Ascending aorta (tissue), 2 donors: Measurements from ENCODE around the gene CRISP3. TPM values are rescaled to one million over a fixed set of nuclear protein-coding genes. Genes with fewer than 3 reads are reported as not detected.

Source experiments
- DNase-seq, 2 donors: peaks; one replicate each; pipeline ENCODE4 v3.0.0-alpha.2; 2019; ENCODE audit warnings: low spot score in 2 of 2
- H3K27ac ChIP-seq, 2 donors: fragments of 200-600 bp; sonication (generic); one replicate each; pipeline ENCODE4 v1.5.1; 2016 to 2017; ENCODE audit warnings: mild to moderate bottlenecking in 1 of 2
- H3K27me3 ChIP-seq: fragments of 200-600 bp; sonication (generic); one replicate; pipeline ENCODE4 v1.5.1; 2017
- H3K36me3 ChIP-seq, 2 donors: fragments of 200-600 bp; sonication (generic); one replicate each; pipeline ENCODE4 v1.5.1; 2016
- H3K4me1 ChIP-seq, 2 donors: fragments of 200-600 bp; sonication (generic); one replicate each; pipeline ENCODE4 v1.5.1; 2016 to 2017; ENCODE audit warnings: mild to moderate bottlenecking in 1 of 2
- H3K4me3 ChIP-seq, 2 donors: fragments of 200-600 bp; sonication (generic); one replicate each; pipeline ENCODE4 v1.5.1; 2016 to 2017; ENCODE audit warnings: mild to moderate bottlenecking in 1 of 2
- H3K9me3 ChIP-seq, 2 donors: fragments of 200-600 bp; sonication (generic); one replicate each; pipeline ENCODE4 v1.5.1; 2016
- CTCF ChIP-seq, 3 experiments: fragments of 200-600 bp in 2 of 3; fragments of 450-650 bp in 1 of 3; sonication (generic) in 2 of 3; IDR thresholded peaks; one replicate each; pipeline ENCODE4 v1.5.1; 2016 to 2019; ENCODE audit warnings: antibody characterized with exemption in 3 of 3, mild to moderate bottlenecking in 1 of 3, moderate library complexity in 1 of 3
- intact Hi-C: fragments of 100-400 bp; cut with DNase I; formaldehyde crosslinking; loops from one replicate; pipeline ENCODE4 v1.15.1; 2023
- total RNA-seq: library from RNA; depleted of rRNA; stranded (reverse); fragments of >200 nt; gene quantifications from one replicate; pipeline ENCODE4 v1.1.0, GENCODE V29; 2016

The CRISP3 gene
- not detected for total RNA-seq

- H3K27ac ChIP-seq = no peak within 1 kb of the TSS
- DNase-seq = no peak
- intact Hi-C loops = no loop called here
- H3K9me3 ChIP-seq = no peaks in the 10 kb centered on the region
- H3K4me3 ChIP-seq = no peak within 1 kb of the TSS
- no peak for TF ChIP-seq CTCF (IDR thresholded peaks at IDR 0.05)
- no peaks in the 10 kb centered on the region for H3K36me3 ChIP-seq
- H3K4me1 ChIP-seq = no peaks in the 10 kb centered on the region
- no peaks in the 10 kb centered on the region for H3K27me3 ChIP-seq
These were observed at the start of gene CRISP3 for GRCh38 chr6:49744259-49744658. Gene CRISP3 (minus strand): TSS chr6:49744388. CDS start chr6:49744367, 21 bp downstream.

GRCh38 chr6:49790341-49790740 is 46.2 kb upstream of the CRISP3 start:
- H3K4me1 ChIP-seq = no peaks in the 10 kb centered on the region
- H3K27ac ChIP-seq = no peak overlapping the region
- no peak overlapping the region for H3K4me3 ChIP-seq
- no peaks in the 10 kb centered on the region for H3K9me3 ChIP-seq
- no peak for TF ChIP-seq CTCF (IDR thresholded peaks at IDR 0.05)
- H3K36me3 ChIP-seq = no peaks in the 10 kb centered on the region
- intact Hi-C loops = no loop called here
- DNase-seq = no peak
- no peaks in the 10 kb centered on the region for H3K27me3 ChIP-seq

GRCh38 chr6:49787176-49787575 is 43.0 kb upstream of the CRISP3 start, which contains the start of gene PGK2:
Gene PGK2 (minus strand): TSS chr6:49787285. CDS start chr6:49787187, 98 bp downstream.
- Histone ChIP-seq H3K9me3 (no peaks in the 10 kb centered on the region), H3K4me3 (no peak within 1 kb of the TSS), H3K27ac (no peak within 1 kb of the TSS), H3K4me1 (no peaks in the 10 kb centered on the region), H3K36me3 (no peaks in the 10 kb centered on the region), H3K27me3 (no peaks in the 10 kb centered on the region)
- intact Hi-C loops = no loop called here
- no peak for DNase-seq
- TF ChIP-seq CTCF (IDR thresholded peaks at IDR 0.05) = no peak

- Histone ChIP-seq H3K4me3 (no peak overlapping the region), H3K27ac (no peak overlapping the region), H3K36me3 (no peaks in the 10 kb centered on the region), H3K4me1 (no peaks in the 10 kb centered on the region), H3K9me3 (no peaks in the 10 kb centered on the region), H3K27me3 (no peaks in the 10 kb centered on the region)
- TF ChIP-seq CTCF (IDR thresholded peaks at IDR 0.05) = no peak
- no peak for DNase-seq
- intact Hi-C loops = no loop called here
These were observed 40.1 kb upstream of the CRISP3 start for GRCh38 chr6:49784272-49784671.

- Histone ChIP-seq H3K27ac (no peak overlapping the region), H3K36me3 (no peaks in the 10 kb centered on the region), H3K4me3 (no peak overlapping the region), H3K9me3 (no peaks in the 10 kb centered on the region), H3K27me3 (no peaks in the 10 kb centered on the region), H3K4me1 (no peaks in the 10 kb centered on the region)
- no peak for TF ChIP-seq CTCF (IDR thresholded peaks at IDR 0.05)
- DNase-seq = no peak
- intact Hi-C loops = no loop called here
These were observed 38.5 kb upstream of the CRISP3 start for GRCh38 chr6:49782725-49783124.

GRCh38 chr6:49782293-49782692 is 38.1 kb upstream of the CRISP3 start:
- intact Hi-C loops = no loop called here
- Histone ChIP-seq H3K4me3 (no peak overlapping the region), H3K9me3 (no peaks in the 10 kb centered on the region), H3K27ac (no peak overlapping the region), H3K27me3 (no peaks in the 10 kb centered on the region), H3K36me3 (no peaks in the 10 kb centered on the region), H3K4me1 (no peaks in the 10 kb centered on the region)
- no peak for TF ChIP-seq CTCF (IDR thresholded peaks at IDR 0.05)
- DNase-seq = no peak
